ENCODE measurements around the gene LAMA3. TPM values are rescaled to one million over a fixed set of nuclear protein-coding genes. Genes with fewer than 3 reads are reported as not detected.

The LAMA3 gene
- total and polyA plus RNA-seq, 10 of the 15 experiments (the other 5 are each of a cell fraction or from before 2014, with no cell fraction given) = 0.37 to 6.5 (median 5.4) TPM

- TF ChIP-seq CBX3 (IDR thresholded peaks at IDR 0.05; ENCODE audit: borderline replicate concordance, low read depth) (no peak), KLF5 (IDR thresholded peaks at IDR 0.05; ENCODE audit: partially characterized antibody) (no peak), SIX5 (IDR thresholded peaks at IDR 0.05; ENCODE audit: low read depth, low read length, severe bottlenecking) (no peak), ZSCAN29 (IDR thresholded peaks at IDR 0.05) (no peak), RELB (IDR thresholded peaks at IDR 0.05; ENCODE audit: low read depth) (peak; percentile 69; the same call in 1 of the 2 replicates), ZBED1 (IDR thresholded peaks at IDR 0.05; ENCODE audit: borderline replicate concordance) (peak; percentile 13; the same call in 1 of the 2 replicates), E4F1 (IDR thresholded peaks at IDR 0.05; ENCODE audit: borderline replicate concordance, partially characterized antibody) (no peak), PKNOX1 (IDR thresholded peaks at IDR 0.05) (no peak), RBBP5 (conservative IDR thresholded peaks at IDR 0.05) (no peak), PAX8 (IDR thresholded peaks at IDR 0.05) (no peak), POU2F2 (IDR thresholded peaks at IDR 0.05; ENCODE audit: borderline replicate concordance, low read depth, low read length) (no peak), E2F4 (IDR thresholded peaks at IDR 0.05; ENCODE audit: low read depth, low read length) (no peak), PBX3 (IDR thresholded peaks at IDR 0.05; ENCODE audit: insufficient replicate concordance, low read depth, low read length) (no peak), IKZF1 (conservative IDR thresholded peaks at IDR 0.05) (peak; percentile 54; the same call in 1 of the 2 replicates), STAT3 (IDR thresholded peaks at IDR 0.05; ENCODE audit: low read depth, low read length) (no peak), IRF3 (IDR thresholded peaks at IDR 0.05) (no peak), MTA3 (IDR thresholded peaks at IDR 0.05; ENCODE audit: borderline replicate concordance, low read length) (no peak), ZNF622 (IDR thresholded peaks at IDR 0.05) (no peak), RFX5 (IDR thresholded peaks at IDR 0.05; ENCODE audit: low read depth, low read length) (no peak), MEF2B (IDR thresholded peaks at IDR 0.05; ENCODE audit: partially characterized antibody, poor library complexity, severe bottlenecking) (peak; percentile 17)
Observed at GRCh38 chr18:23945416-23946079, 256.3 kb downstream of the LAMA3 start (continued).

All from GM12878 (cell line).